ENCODE measurements around the gene SPRED3.
A peak's percentile ranks its signal among the peaks of the same experiment; 100 is the strongest.

The SPRED3 gene

DNA sequence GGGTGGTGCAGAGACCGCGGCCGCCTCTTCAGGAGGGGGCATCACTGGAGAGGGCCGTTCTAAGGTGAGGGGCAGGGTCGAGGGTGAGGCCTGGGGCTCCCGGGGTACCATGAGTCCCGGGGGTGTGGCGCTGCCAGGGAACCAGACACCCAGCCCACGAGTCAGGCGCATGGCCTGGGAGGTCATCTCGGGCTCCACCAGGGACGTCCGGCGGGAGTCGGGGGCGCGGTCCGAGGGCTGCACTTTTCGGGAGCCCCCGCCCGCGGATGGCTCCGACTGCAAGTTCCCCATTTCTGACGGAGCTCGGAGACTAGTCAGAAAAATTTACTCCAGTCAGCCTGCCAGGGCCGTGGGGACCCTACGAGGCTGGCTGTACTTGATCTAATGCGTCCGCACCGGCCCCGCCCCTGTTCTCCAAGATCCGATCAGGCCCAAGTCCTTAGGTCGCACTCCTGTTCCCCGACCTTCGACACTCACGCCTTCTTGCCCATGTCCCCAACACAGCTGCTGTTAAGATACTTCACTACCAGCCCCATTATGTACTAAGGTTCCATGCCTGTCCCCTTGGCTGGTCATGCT lies 1.4 kb upstream of the SPRED3 start:
- H3K27ac ChIP-seq = peak overlapping the region; percentile 78
- no peak for TF ChIP-seq CTCF (IDR thresholded peaks at IDR 0.05)
- TF ChIP-seq ZFX (IDR thresholded peaks at IDR 0.05; ENCODE audit: borderline replicate concordance) = no peak

- peak within 1 kb of the TSS; percentile 78 for H3K27ac ChIP-seq
- TF ChIP-seq CTCF (IDR thresholded peaks at IDR 0.05) (no peak), ZFX (IDR thresholded peaks at IDR 0.05; ENCODE audit: borderline replicate concordance) (no peak)
These were observed 748 bp upstream of the SPRED3 start, which contains the start of gene GGN for GRCh38 chr19:38387550-38388348. Gene GGN (minus strand): TSS chr19:38388034. CDS start chr19:38387261, 773 bp downstream.

- no peak for TF ChIP-seq CTCF (IDR thresholded peaks at IDR 0.05)
- TF ChIP-seq ZFX (IDR thresholded peaks at IDR 0.05; ENCODE audit: borderline replicate concordance) = no peak
- H3K27ac ChIP-seq = peak overlapping the region; percentile 78
These were observed 816 bp downstream of the SPRED3 start for GRCh38 chr19:38389101-38389925.

GRCh38 chr19:38389957-38390924 lies 1.7 kb downstream of the SPRED3 start:
- H3K27ac ChIP-seq = no peak overlapping the region
- TF ChIP-seq CTCF (IDR thresholded peaks at IDR 0.05) (no peak), ZFX (IDR thresholded peaks at IDR 0.05; ENCODE audit: borderline replicate concordance) (no peak)

GRCh38 chr19:38391911-38392464 lies 3.5 kb downstream of the SPRED3 start:
- no peak overlapping the region for H3K27ac ChIP-seq
- TF ChIP-seq ZFX (IDR thresholded peaks at IDR 0.05; ENCODE audit: borderline replicate concordance) = no peak

DNA sequence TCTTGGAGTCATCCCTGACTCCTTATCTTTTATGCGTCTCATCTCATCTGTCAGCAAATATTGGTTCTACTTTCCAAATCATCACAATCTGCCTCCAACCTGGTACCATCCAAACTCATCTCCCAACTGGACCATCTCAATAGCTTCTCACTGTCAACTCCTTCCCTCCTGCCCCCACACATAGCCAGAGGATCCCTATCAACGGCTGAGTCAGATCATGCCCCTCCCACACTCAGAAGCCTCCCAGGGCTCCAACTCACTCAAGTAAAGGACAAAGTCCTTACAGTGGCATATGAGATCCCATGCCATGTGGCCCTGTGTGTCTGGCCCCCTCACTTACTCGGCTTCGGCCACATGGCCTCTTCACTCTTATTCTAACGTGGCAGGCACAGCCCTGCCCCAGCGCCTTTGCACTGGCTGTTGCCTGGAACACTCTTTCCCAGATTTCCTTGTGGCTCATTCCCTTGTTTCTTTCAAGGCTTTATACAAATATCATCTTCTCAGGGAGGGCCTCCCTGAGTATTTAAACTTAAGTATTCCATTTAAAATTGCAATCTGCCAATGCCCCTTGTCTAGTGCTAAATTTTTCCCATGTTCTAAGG lies 4.3 kb downstream of the SPRED3 start:
- TF ChIP-seq ZFX (IDR thresholded peaks at IDR 0.05; ENCODE audit: borderline replicate concordance) = no peak
- TF ChIP-seq CTCF (IDR thresholded peaks at IDR 0.05) = no peak
- H3K27ac ChIP-seq = no peak overlapping the region
